Common myeloid progenitor, CD34-positive (primary cell): ENCODE measurements around the gene CARTPT.

ENCODE experiments used
- CTCF ChIA-PET: fragments of 350-600 bp; sonication (Branson Sonifier 250); formaldehyde crosslinking; loops from one replicate; lab custom pipeline; 2021; ENCODE audit warnings: antibody characterized with exemption; lab: Charles Lee
- POLR2A ChIA-PET: fragments of 350-600 bp; sonication (Branson Sonifier 250); formaldehyde crosslinking; loops from one replicate; lab custom pipeline; 2021; ENCODE audit warnings: antibody characterized with exemption; lab: Charles Lee
- DNase-seq, 3 donors: peaks; one replicate each; pipeline versions ENCODE4 v3.0.0 to v3.0.0-alpha.2; 2013
- H3K27ac ChIP-seq, 2 experiments: 1 replicate in 1 of 2; 2 replicates in 1 of 2; pipeline ENCODE4 v1.7.0; 2013; ENCODE audit warnings: inconsistent platforms in 2 of 2, low read length in 2 of 2, mild to moderate bottlenecking in 2 of 2, low read depth in 1 of 2, moderate library complexity in 1 of 2; ENCODE audit not compliant: severe bottlenecking in 2 of 2, insufficient read depth in 1 of 2, poor library complexity in 1 of 2
- H3K27me3 ChIP-seq, 5 experiments: replicated peaks in 2 of 5; 1 replicate in 3 of 5; 2 replicates in 2 of 5; pipeline versions ENCODE4 v1.6.1 to v1.7.0; 2013; ENCODE audit warnings: low read length in 4 of 5, mild to moderate bottlenecking in 2 of 5, moderate library complexity in 2 of 5, inconsistent platforms in 1 of 5; ENCODE audit not compliant: insufficient read depth in 5 of 5, control insufficient read depth in 4 of 5
- H3K36me3 ChIP-seq, 4 experiments: 1 replicate in 2 of 4; 2 replicates in 2 of 4; pipeline versions ENCODE4 v1.6.1 to v1.7.0; 2013; ENCODE audit warnings: low read length in 3 of 4, control low read depth in 1 of 4, mild to moderate bottlenecking in 1 of 4; ENCODE audit not compliant: control insufficient read depth in 4 of 4, insufficient read depth in 4 of 4
- H3K4me1 ChIP-seq, 4 experiments: 1 replicate in 3 of 4; 2 replicates in 1 of 4; pipeline versions ENCODE4 v1.6.1 to v1.7.1; 2013; ENCODE audit warnings: low read length in 3 of 4, mild to moderate bottlenecking in 3 of 4, control low read depth in 1 of 4, inconsistent platforms in 1 of 4, moderate library complexity in 1 of 4; ENCODE audit not compliant: control insufficient read depth in 4 of 4, insufficient read depth in 4 of 4; ENCODE audit errors: control extremely low read depth in 1 of 4
- H3K4me3 ChIP-seq, 7 experiments: 1 replicate in 4 of 7; 2 replicates in 3 of 7; pipeline versions ENCODE4 v1.5.1 to v1.7.0; 2013; ENCODE audit warnings: mild to moderate bottlenecking in 7 of 7, low read length in 6 of 7, moderate library complexity in 6 of 7, inconsistent platforms in 2 of 7, low read depth in 2 of 7, control low read depth in 1 of 7; ENCODE audit not compliant: insufficient read depth in 4 of 7, control insufficient read depth in 1 of 7; ENCODE audit errors: extremely low read depth in 1 of 7
- H3K9me3 ChIP-seq, 5 experiments: 1 replicate in 4 of 5; 2 replicates in 1 of 5; pipeline versions ENCODE4 v1.6.1 to v1.7.1; 2013; ENCODE audit warnings: low read length in 4 of 5, mild to moderate bottlenecking in 2 of 5, inconsistent platforms in 1 of 5, low read depth in 1 of 5, moderate library complexity in 1 of 5; ENCODE audit not compliant: control insufficient read depth in 4 of 5, insufficient read depth in 2 of 5; ENCODE audit errors: control extremely low read depth in 1 of 5
- WGBS: methylation state at CpG from one replicate; pipeline ENCODE4 v1.1.5; 2013; ENCODE audit not compliant: insufficient coverage; 5-methylcytosine and 5-hydroxymethylcytosine counted together

The CARTPT gene

DNA sequence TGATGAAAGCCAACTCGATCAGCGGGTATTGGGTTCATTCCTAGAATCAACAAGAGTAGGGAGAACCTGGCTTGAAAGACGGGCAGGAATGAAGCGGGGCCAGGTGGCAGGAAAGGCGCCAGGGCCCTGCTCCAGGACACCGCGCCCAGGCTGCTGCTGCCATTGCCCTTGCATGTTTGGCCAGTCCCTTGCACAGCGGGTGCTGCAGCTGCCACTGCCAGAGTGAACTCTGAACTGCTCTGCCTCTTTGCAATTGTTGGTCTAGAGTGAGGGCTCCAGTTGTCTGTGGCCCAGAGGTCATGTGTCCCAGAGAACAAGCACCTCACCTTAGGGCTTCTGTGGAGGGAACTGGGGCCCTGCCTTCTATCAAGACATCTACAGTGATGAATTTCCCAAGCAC, 24.0 kb upstream of the CARTPT start:
- ChIA-PET POLR2A (no interaction called here), CTCF (no interaction called here)
- peaks cover 0 to 3% (median 0%) of the 10 kb centered on the region in 5 experiments for H3K9me3 ChIP-seq
- H3K27ac ChIP-seq, result no peak overlapping the region
- 99% methylated on average over 8 of the region's 8 CpGs for WGBS
- no peak for DNase-seq
- no peak overlapping the region for H3K4me3 ChIP-seq
- H3K36me3 ChIP-seq, result no peaks in the 10 kb centered on the region
- H3K27me3 ChIP-seq, result peaks cover 0 to 7% (median 0%) of the 10 kb centered on the region in 5 experiments
- H3K4me1 ChIP-seq, result no peaks in the 10 kb centered on the region

GRCh38 chr5:71695595-71695994, 23.5 kb upstream of the CARTPT start:
- POLR2A ChIA-PET, result no interaction called here

DNA sequence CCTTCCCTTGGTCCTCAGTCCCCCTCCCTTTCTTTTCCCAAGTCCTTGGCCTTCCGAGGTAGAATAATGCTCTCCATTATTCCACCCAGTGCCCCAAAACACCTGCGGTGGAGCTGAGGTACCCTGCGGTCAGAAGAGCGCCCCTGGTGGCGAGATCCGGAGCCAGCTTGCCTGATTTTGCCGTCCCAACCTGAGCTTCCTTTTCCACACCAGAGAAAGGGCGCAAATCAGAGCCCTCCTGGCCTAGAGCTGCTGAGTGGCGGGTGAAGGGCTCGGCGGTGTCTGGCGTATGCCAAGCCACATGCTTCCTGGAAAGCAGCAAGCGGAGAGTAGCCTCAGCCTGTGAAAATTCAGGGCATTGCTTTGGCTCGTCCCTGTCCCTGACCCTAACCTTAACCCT, 21.1 kb upstream of the CARTPT start:
- Histone ChIP-seq H3K4me3 (no peak overlapping the region), H3K27ac (no peak overlapping the region), H3K27me3 (peaks cover 0 to 12% (median 4%) of the 10 kb centered on the region in 5 experiments), H3K4me1 (no peaks in the 10 kb centered on the region), H3K9me3 (peaks cover 0 to 3% (median 0%) of the 10 kb centered on the region in 5 experiments), H3K36me3 (no peaks in the 10 kb centered on the region)
- CTCF ChIA-PET, result no interaction called here
- no peak for DNase-seq
- POLR2A ChIA-PET, result no interaction called here
- 67% methylated on average over 10 of the region's 14 CpGs for WGBS

More at GRCh38 chr5:71695595-71695994, 23.5 kb upstream of the CARTPT start:
- Histone ChIP-seq H3K4me3 (no peak overlapping the region), H3K4me1 (no peaks in the 10 kb centered on the region), H3K27me3 (peaks cover 0 to 7% (median 0%) of the 10 kb centered on the region in 5 experiments), H3K27ac (no peak overlapping the region), H3K9me3 (peaks cover 0 to 3% (median 0%) of the 10 kb centered on the region in 5 experiments), H3K36me3 (no peaks in the 10 kb centered on the region)
- CTCF ChIA-PET, result no interaction called here
- no peak for DNase-seq

- ChIA-PET POLR2A (no interaction called here), CTCF (no interaction called here)
- DNase-seq, result no peak
- 86% methylated on average over 1 of the region's 2 CpGs for WGBS
- Histone ChIP-seq H3K4me1 (no peaks in the 10 kb centered on the region), H3K27ac (no peak overlapping the region), H3K36me3 (no peaks in the 10 kb centered on the region), H3K4me3 (no peak overlapping the region), H3K27me3 (peaks cover 0 to 14% (median 4%) of the 10 kb centered on the region in 5 experiments), H3K9me3 (peaks cover 0 to 3% (median 0%) of the 10 kb centered on the region in 5 experiments)
These were observed 19.8 kb upstream of the CARTPT start for GRCh38 chr5:71699233-71699632.

DNA sequence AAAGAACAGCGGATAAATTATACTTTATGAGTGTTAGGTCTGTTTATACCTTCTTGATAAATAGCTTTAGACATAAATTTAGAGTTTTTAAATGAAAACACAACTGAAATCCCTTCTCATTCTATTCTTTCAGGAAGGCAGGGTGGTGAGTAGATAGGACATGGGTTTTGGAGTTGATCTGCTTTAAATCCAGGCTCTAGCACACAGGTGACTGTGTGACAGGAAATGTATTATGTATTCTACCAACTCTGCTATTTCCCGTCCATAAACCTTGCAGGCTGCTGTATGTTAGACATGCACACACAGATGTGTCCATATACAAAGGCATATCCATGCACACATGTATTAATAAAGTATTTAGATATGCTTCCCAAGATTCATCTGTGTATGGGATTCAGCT, 19.3 kb upstream of the CARTPT start:
- WGBS, result no CpG with 5 or more reads among the region's 2 CpGs
- Histone ChIP-seq H3K27me3 (peaks cover 0 to 16% (median 4%) of the 10 kb centered on the region in 5 experiments), H3K4me3 (no peak overlapping the region), H3K9me3 (peaks cover 0 to 3% (median 0%) of the 10 kb centered on the region in 5 experiments), H3K27ac (no peak overlapping the region), H3K4me1 (no peaks in the 10 kb centered on the region), H3K36me3 (no peaks in the 10 kb centered on the region)
- CTCF ChIA-PET, result no interaction called here
- POLR2A ChIA-PET, result no interaction called here
- no peak for DNase-seq

GRCh38 chr5:71700803-71701202, 18.3 kb upstream of the CARTPT start:
- no peaks in the 10 kb centered on the region for H3K36me3 ChIP-seq
- no peaks in the 10 kb centered on the region for H3K9me3 ChIP-seq
- H3K27me3 ChIP-seq, result peaks cover 0 to 22% (median 4%) of the 10 kb centered on the region in 5 experiments
- H3K4me1 ChIP-seq, result no peaks in the 10 kb centered on the region
- CTCF ChIA-PET, result no interaction called here
- DNase-seq, result no peak
- no peak overlapping the region for H3K4me3 ChIP-seq
- POLR2A ChIA-PET, result no interaction called here
- H3K27ac ChIP-seq, result no peak overlapping the region

DNA sequence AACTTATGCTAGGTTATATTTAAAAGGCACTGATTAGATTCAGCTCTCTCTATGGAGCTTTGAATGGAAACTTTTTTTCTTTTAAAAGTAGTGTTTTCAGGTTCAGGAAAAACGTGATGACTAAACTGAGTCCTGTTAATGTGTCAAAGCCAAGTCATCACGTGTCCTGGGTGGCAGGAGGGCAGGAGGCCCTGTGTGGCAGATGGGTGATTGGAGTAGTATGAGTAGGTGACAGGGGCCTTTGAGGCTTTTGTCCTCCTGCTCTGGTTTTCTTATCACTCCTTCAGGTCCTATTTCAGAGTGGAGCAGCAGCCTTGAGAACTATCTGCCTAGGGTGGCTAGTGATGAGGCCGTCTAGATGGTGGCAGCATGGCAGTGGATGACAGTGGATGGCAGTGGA, 17.7 kb upstream of the CARTPT start:
- no peak overlapping the region for H3K27ac ChIP-seq
- POLR2A ChIA-PET, result no interaction called here
- DNase-seq, result no peak
- WGBS, result 71% methylated on average over 1 of the region's 3 CpGs
- no peak overlapping the region for H3K4me3 ChIP-seq
- no peaks in the 10 kb centered on the region for H3K4me1 ChIP-seq
- H3K27me3 ChIP-seq, result peaks cover 0 to 24% (median 4%) of the 10 kb centered on the region in 5 experiments
- no peaks in the 10 kb centered on the region for H3K9me3 ChIP-seq
- no peaks in the 10 kb centered on the region for H3K36me3 ChIP-seq
- CTCF ChIA-PET, result no interaction called here
